Gastroesophageal sphincter (tissue), 4 donors: ENCODE measurements around the gene MAFG. TPM values are rescaled to one million over a fixed set of nuclear protein-coding genes. Genes with fewer than 3 reads are reported as not detected.

Source experiments
- ATAC-seq: fragments of 150-250 bp; one replicate; pipeline ENCODE4 v1.9.1; 2016; ENCODE audit warnings: mild to moderate bottlenecking, moderate library complexity
- H3K27ac ChIP-seq, 4 donors: fragments of 200-600 bp; sonication (generic) in 3 of 4; 1 replicate in 3 of 4; 2 replicates in 1 of 4; pipeline ENCODE4 v1.5.1; 2016 to 2019
- H3K27me3 ChIP-seq: fragments of 200-600 bp; sonication (generic); one replicate; pipeline ENCODE4 v1.5.1; 2019
- H3K36me3 ChIP-seq, 2 donors: fragments of 200-600 bp; sonication (generic); one replicate each; pipeline ENCODE4 v1.5.1; 2019; ENCODE audit warnings: control low read depth in 1 of 2
- H3K4me1 ChIP-seq, 3 donors: fragments of 200-600 bp; sonication (generic); 1 replicate in 2 of 3; 2 replicates in 1 of 3; pipeline ENCODE4 v1.5.1; 2016 to 2019; ENCODE audit warnings: control low read depth in 2 of 3
- H3K4me3 ChIP-seq, 2 donors: fragments of 200-600 bp; sonication (generic); one replicate each; pipeline ENCODE4 v1.5.1; 2019; ENCODE audit warnings: mild to moderate bottlenecking in 1 of 2, moderate library complexity in 1 of 2
- H3K9me3 ChIP-seq, 3 donors: fragments of 200-600 bp; sonication (generic); one replicate each; pipeline ENCODE4 v1.5.1; 2017 to 2019; ENCODE audit warnings: control low read depth in 2 of 3
- CTCF ChIP-seq, 4 experiments: fragments of 200-600 bp in 2 of 4; fragments of 450-650 bp in 2 of 4; sonication (generic) in 1 of 4; IDR thresholded peaks; one replicate each; pipeline ENCODE4 v1.5.1; 2017 to 2019; ENCODE audit warnings: antibody characterized with exemption in 4 of 4, mild to moderate bottlenecking in 2 of 4, moderate library complexity in 2 of 4
- EP300 ChIP-seq: sonication (generic); formaldehyde crosslinking; IDR thresholded peaks from one replicate; pipeline ENCODE4 v1.6.1; 2017; ENCODE audit warnings: antibody characterized with exemption, mild to moderate bottlenecking
- POLR2A ChIP-seq, 2 donors: fragments of 450-650 bp; IDR thresholded peaks; one replicate each; pipeline ENCODE4 v1.6.1; 2017; ENCODE audit warnings: antibody characterized with exemption in 2 of 2, mild to moderate bottlenecking in 2 of 2, moderate library complexity in 1 of 2
- POLR2AphosphoS5 ChIP-seq: sonication (generic); formaldehyde crosslinking; IDR thresholded peaks from one replicate; pipeline ENCODE4 v1.6.1; 2017; ENCODE audit warnings: antibody characterized with exemption
- WGBS, 2 donors: methylation state at CpG; one replicate each; pipeline ENCODE4 v1.1.5; 2018; ENCODE audit warnings: low coverage in 1 of 2; 5-methylcytosine and 5-hydroxymethylcytosine counted together
- total RNA-seq, 4 donors: library from RNA; depleted of rRNA; stranded (reverse); fragments of >200 nt; gene quantifications; one replicate each; pipeline ENCODE4 v1.1.0, GENCODE V29; 2016

The MAFG gene
- total RNA-seq, 4 donors from 2014 or later = 18.8 to 39.3 (median 25.3) TPM

- WGBS, 2 donors = 20 to 27% methylated on average over 2 to 9 of the region's 12 CpGs
- H3K9me3 ChIP-seq = no peaks in the 10 kb centered on the region
- H3K4me3 ChIP-seq = no peak overlapping the region
- peaks cover 0 to 30% (median 5%) of the 10 kb centered on the region in 3 donors for H3K4me1 ChIP-seq
- H3K27me3 ChIP-seq = peaks cover 58% of the 10 kb centered on the region
- ATAC-seq = no peak
- H3K27ac ChIP-seq = no peak overlapping the region
- no peaks in the 10 kb centered on the region for H3K36me3 ChIP-seq
- no peak for TF ChIP-seq CTCF (IDR thresholded peaks at IDR 0.05)
- TF ChIP-seq POLR2AphosphoS5 = no peak
- no peak for TF ChIP-seq EP300
- no peak for TF ChIP-seq POLR2A (IDR thresholded peaks at IDR 0.05)
These were observed 14.6 kb upstream of the MAFG start for GRCh38 chr17:81942167-81942553.

- peaks cover 0 to 35% (median 8%) of the 10 kb centered on the region in 3 donors for H3K4me1 ChIP-seq
- no peak overlapping the region for H3K4me3 ChIP-seq
- H3K27me3 ChIP-seq = peaks cover 58% of the 10 kb centered on the region
- no peaks in the 10 kb centered on the region for H3K9me3 ChIP-seq
- no peaks in the 10 kb centered on the region for H3K36me3 ChIP-seq
- ATAC-seq = no peak
- H3K27ac ChIP-seq = no peak overlapping the region
- WGBS, 2 donors = 0 to 11% methylated on average over 1 to 7 of the region's 30 CpGs
- no peak for TF ChIP-seq CTCF (IDR thresholded peaks at IDR 0.05)
- TF ChIP-seq EP300 = no peak
- TF ChIP-seq POLR2AphosphoS5 = no peak
- TF ChIP-seq POLR2A (IDR thresholded peaks at IDR 0.05) = no peak
These were observed 14.1 kb upstream of the MAFG start for GRCh38 chr17:81941484-81942166.

- no peak for ATAC-seq
- Histone ChIP-seq H3K4me3 (no peak overlapping the region), H3K36me3 (no peaks in the 10 kb centered on the region), H3K27ac (no peak overlapping the region), H3K27me3 (peaks cover 58% of the 10 kb centered on the region), H3K4me1 (peaks cover 0 to 40% (median 10%) of the 10 kb centered on the region in 3 donors), H3K9me3 (no peaks in the 10 kb centered on the region)
- TF ChIP-seq POLR2A (IDR thresholded peaks at IDR 0.05) (no peak), EP300 (no peak), POLR2AphosphoS5 (no peak), CTCF (IDR thresholded peaks at IDR 0.05) (no peak)
- WGBS, 2 donors = 79 to 89% methylated on average over 7 to 9 of the region's 56 CpGs
These were observed 13.3 kb upstream of the MAFG start for GRCh38 chr17:81940538-81941483.

GRCh38 chr17:81939881-81940385 lies 12.4 kb upstream of the MAFG start:
- H3K9me3 ChIP-seq = no peaks in the 10 kb centered on the region
- 10 to 23% methylated on average over 2 to 3 of the region's 21 CpGs for whole genome bisulfite sequencing, 2 donors
- no peak overlapping the region for H3K27ac ChIP-seq
- no peaks in the 10 kb centered on the region for H3K36me3 ChIP-seq
- peaks cover 57% of the 10 kb centered on the region for H3K27me3 ChIP-seq
- ATAC-seq = peak; percentile 11
- TF ChIP-seq POLR2A (IDR thresholded peaks at IDR 0.05) (no peak), CTCF (IDR thresholded peaks at IDR 0.05) (no peak), EP300 (no peak), POLR2AphosphoS5 (no peak)
- H3K4me1 ChIP-seq = peaks cover 0 to 40% (median 10%) of the 10 kb centered on the region in 3 donors
- no peak overlapping the region for H3K4me3 ChIP-seq
